ENCODE measurements around the gene PRRC1. TPM values are rescaled to one million over a fixed set of nuclear protein-coding genes. Genes with fewer than 3 reads are reported as not detected.

PRRC1 gene
- polyA plus RNA-seq, 1 of the 3 experiments (the other 2 are of a cell fraction), result 26.6 TPM

DNA sequence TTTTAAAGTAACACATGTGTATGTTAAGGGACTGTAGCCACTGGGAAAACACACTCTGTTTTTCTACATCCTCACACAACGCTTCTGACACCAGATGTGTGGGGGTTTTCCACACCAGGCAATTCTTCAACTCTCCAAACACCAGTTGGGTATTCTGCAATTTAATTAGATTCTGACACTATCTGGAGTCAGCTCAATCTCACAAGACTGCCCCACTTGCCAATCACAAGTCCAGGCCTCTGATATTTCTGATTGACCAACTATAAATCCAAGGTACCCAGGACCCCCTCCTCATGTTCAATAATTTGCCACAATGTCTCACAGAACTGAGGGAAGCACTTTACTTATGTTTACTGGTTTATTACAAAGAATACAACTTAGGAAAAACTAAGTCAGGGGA is 70.9 kb downstream of the PRRC1 start:
- no peak for DNase-seq
- CTCF ChIA-PET, result interaction anchor here (0.6 kb wide), 1 partner anchor 362 kb away, joined by 3 read pairs; no protein-coding TSS in a partner anchor

DNA sequence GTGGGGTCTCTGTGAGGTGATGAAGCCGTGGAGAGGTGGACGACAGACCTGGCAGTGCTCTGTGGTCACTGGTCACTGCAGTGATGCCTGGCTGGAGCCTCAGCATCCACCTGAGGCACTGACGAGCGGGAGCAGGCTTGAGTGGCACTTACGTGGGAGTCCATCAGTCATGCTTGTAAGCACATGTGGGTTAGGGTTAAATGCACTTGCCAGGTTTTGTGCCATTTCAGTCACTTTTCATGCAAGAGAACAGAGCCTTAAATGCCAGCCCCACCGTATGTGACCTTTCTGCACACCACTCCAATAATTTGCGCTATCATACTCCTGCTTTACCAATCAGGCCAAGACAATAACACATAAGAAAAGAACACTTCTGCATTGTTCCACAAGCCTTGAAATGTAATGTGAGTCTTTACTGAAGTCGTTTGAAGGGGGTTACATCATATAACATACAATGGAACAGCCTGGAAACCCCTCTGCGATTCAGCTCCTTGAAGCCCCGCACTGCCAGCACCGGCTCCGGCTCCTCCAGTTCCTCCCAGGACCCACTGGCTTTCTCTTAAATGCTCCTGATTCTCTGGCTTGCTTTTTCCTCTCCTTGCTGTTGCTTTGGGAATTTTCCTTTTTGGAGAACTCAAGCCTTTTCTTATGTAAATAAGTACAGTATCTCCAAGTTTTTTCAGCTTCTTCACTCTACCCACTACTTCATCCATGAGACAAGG is 72.0 kb downstream of the PRRC1 start:
- no peak overlapping the region for H3K4me3 ChIP-seq (ENCODE audit: low read depth in 2 of 2, low read length in 1 of 2)
- TF ChIP-seq, protein P1, sequence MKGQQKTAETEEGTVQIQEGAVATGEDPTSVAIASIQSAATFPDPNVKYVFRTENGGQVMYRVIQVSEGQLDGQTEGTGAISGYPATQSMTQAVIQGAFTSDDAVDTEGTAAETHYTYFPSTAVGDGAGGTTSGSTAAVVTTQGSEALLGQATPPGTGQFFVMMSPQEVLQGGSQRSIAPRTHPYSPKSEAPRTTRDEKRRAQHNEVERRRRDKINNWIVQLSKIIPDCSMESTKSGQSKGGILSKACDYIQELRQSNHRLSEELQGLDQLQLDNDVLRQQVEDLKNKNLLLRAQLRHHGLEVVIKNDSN (IDR thresholded peaks at IDR 0.05; ENCODE audit: borderline replicate concordance, low read depth), result no peak
- TF ChIP-seq MXI1 (IDR thresholded peaks at IDR 0.05; ENCODE audit: low read depth, low read length) (no peak), JUND (IDR thresholded peaks at IDR 0.05) (no peak), ELF1 (IDR thresholded peaks at IDR 0.05) (no peak), RXRA (IDR thresholded peaks at IDR 0.05; ENCODE audit: borderline replicate concordance, low read depth) (no peak), RCOR1 (IDR thresholded peaks at IDR 0.05; ENCODE audit: low read length) (no peak), FOSL2 (IDR thresholded peaks at IDR 0.05; ENCODE audit: borderline replicate concordance, low read depth) (no peak), RAD21 (IDR thresholded peaks at IDR 0.05; ENCODE audit: low read length) (no peak)
- ChIA-PET CTCF (no interaction called here), POLR2A (no interaction called here)
- H3K9me2 ChIP-seq, result no peaks in the 10 kb centered on the region
- no peaks in the 10 kb centered on the region for H4K20me1 ChIP-seq (ENCODE audit: insufficient read depth)
- 45% methylated on average over 9 of the region's 12 CpGs for WGBS (ENCODE audit: low lambda C conversion rate)
- no peaks in the 10 kb centered on the region for H3K9me3 ChIP-seq
- H3K36me3 ChIP-seq (replicated peaks in 1 of 2; ENCODE audit: control insufficient read depth in 1 of 2, insufficient read depth in 2 of 2, low read length in 1 of 2), result no peaks in the 10 kb centered on the region
- no peaks in the 10 kb centered on the region for H3K79me2 ChIP-seq (ENCODE audit: insufficient read depth)
- no peaks in the 10 kb centered on the region; the same call in 1 of the 2 replicates for H3K27me3 ChIP-seq (ENCODE audit: insufficient read depth)
- H3K4me1 ChIP-seq (ENCODE audit: control insufficient read depth in 1 of 2, insufficient read depth in 2 of 2, low read depth in 1 of 2, low read length in 1 of 2), result no peaks in the 10 kb centered on the region
- H3K27ac ChIP-seq (ENCODE audit: low read depth in 2 of 2, low read length in 1 of 2), result no peak overlapping the region
- DNase-seq, result no peak
- H2AFZ ChIP-seq (ENCODE audit: low read depth), result no peak overlapping the region
- H3K4me2 ChIP-seq, result no peak overlapping the region
- no peaks in the 10 kb centered on the region for H3F3A ChIP-seq (replicated peaks; ENCODE audit: insufficient read depth)
- H3K9ac ChIP-seq, result no peak overlapping the region

More for the DNA sequence above, 70.9 kb downstream of the PRRC1 start:
- Histone ChIP-seq H3K4me1 (ENCODE audit: control insufficient read depth in 1 of 2, insufficient read depth in 2 of 2, low read depth in 1 of 2, low read length in 1 of 2) (no peaks in the 10 kb centered on the region), H3K36me3 (replicated peaks in 1 of 2; ENCODE audit: control insufficient read depth in 1 of 2, insufficient read depth in 2 of 2, low read length in 1 of 2) (no peaks in the 10 kb centered on the region), H3K9ac (no peak overlapping the region), H3K4me3 (ENCODE audit: low read depth in 2 of 2, low read length in 1 of 2) (no peak overlapping the region), H3K9me3 (no peaks in the 10 kb centered on the region), H3K79me2 (ENCODE audit: insufficient read depth) (no peaks in the 10 kb centered on the region), H3K27ac (ENCODE audit: low read depth in 2 of 2, low read length in 1 of 2) (no peak overlapping the region), H4K20me1 (ENCODE audit: insufficient read depth) (no peaks in the 10 kb centered on the region), H3K27me3 (ENCODE audit: insufficient read depth) (no peaks in the 10 kb centered on the region; the same call in 1 of the 2 replicates), H2AFZ (ENCODE audit: low read depth) (no peak overlapping the region), H3K4me2 (no peak overlapping the region), H3F3A (replicated peaks; ENCODE audit: insufficient read depth) (no peaks in the 10 kb centered on the region), H3K9me2 (no peaks in the 10 kb centered on the region)
- POLR2A ChIA-PET, result no interaction called here
- TF ChIP-seq SIN3A (IDR thresholded peaks at IDR 0.05; ENCODE audit: borderline replicate concordance, low read depth, low read length), result no peak
- no peak for TF ChIP-seq SMC3 (IDR thresholded peaks at IDR 0.05; ENCODE audit: low read depth, low read length)
- no peak for TF ChIP-seq NRF1 (IDR thresholded peaks at IDR 0.05; ENCODE audit: low read depth, low read length)
- TF ChIP-seq, protein P2, sequence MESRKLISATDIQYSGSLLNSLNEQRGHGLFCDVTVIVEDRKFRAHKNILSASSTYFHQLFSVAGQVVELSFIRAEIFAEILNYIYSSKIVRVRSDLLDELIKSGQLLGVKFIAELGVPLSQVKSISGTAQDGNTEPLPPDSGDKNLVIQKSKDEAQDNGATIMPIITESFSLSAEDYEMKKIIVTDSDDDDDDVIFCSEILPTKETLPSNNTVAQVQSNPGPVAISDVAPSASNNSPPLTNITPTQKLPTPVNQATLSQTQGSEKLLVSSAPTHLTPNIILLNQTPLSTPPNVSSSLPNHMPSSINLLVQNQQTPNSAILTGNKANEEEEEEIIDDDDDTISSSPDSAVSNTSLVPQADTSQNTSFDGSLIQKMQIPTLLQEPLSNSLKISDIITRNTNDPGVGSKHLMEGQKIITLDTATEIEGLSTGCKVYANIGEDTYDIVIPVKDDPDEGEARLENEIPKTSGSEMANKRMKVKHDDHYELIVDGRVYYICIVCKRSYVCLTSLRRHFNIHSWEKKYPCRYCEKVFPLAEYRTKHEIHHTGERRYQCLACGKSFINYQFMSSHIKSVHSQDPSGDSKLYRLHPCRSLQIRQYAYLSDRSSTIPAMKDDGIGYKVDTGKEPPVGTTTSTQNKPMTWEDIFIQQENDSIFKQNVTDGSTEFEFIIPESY (IDR thresholded peaks at IDR 0.05; ENCODE audit: borderline replicate concordance, low read depth), result no peak
- no peak for TF ChIP-seq FOSL2 (IDR thresholded peaks at IDR 0.05; ENCODE audit: borderline replicate concordance, low read depth)
- no peak for TF ChIP-seq RAD21 (IDR thresholded peaks at IDR 0.05; ENCODE audit: low read length)
- TF ChIP-seq FOXM1 (IDR thresholded peaks at IDR 0.05; ENCODE audit: low read depth), result no peak
- TF ChIP-seq, protein P1 (IDR thresholded peaks at IDR 0.05; ENCODE audit: borderline replicate concordance, low read depth), result no peak
- 42% methylated on average over 1 of the region's 1 CpG for WGBS (ENCODE audit: low lambda C conversion rate)

Measured in SK-N-SH (cell line).